Measurements from ENCODE around the gene INPP4B.

DNA sequence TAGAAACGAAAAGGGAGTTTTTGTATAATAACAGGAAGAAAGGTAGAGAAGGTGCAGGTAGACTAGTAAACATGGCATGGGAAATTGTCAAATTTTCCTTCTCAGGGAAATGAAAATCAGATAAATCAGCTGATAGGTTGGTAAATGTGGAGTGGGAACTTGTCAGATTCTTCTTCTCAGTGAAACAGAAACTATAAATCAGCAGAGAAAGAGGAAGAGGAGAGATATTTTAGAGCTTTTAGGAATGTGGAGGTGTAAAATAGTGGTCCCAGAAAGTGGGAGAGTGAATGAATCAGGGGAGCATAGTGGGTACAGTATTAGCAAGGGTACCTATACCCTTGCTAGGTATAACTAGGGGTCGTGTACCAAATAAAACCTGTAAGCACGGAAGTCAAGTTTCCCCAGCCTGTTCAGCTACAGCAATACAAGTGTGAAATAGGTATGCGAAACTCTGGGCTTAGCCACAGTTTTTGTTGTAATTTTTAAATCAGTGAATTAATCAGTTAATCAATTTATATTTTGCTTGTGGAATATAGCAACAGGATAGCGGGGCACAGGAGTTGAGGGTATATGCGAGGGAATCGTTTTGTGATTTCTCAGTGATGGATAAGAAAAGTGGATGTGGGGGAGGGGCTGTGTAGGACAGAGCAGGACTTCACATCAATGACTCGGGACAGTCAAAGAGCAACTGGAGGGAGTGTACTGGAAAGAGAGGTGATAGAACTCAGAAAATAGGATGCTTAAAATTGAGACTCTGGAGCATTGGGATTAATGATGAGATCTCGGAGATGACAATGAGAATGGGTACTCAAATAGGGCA lies 561.5 kb downstream of the INPP4B start:
- TF ChIP-seq, protein P1, sequence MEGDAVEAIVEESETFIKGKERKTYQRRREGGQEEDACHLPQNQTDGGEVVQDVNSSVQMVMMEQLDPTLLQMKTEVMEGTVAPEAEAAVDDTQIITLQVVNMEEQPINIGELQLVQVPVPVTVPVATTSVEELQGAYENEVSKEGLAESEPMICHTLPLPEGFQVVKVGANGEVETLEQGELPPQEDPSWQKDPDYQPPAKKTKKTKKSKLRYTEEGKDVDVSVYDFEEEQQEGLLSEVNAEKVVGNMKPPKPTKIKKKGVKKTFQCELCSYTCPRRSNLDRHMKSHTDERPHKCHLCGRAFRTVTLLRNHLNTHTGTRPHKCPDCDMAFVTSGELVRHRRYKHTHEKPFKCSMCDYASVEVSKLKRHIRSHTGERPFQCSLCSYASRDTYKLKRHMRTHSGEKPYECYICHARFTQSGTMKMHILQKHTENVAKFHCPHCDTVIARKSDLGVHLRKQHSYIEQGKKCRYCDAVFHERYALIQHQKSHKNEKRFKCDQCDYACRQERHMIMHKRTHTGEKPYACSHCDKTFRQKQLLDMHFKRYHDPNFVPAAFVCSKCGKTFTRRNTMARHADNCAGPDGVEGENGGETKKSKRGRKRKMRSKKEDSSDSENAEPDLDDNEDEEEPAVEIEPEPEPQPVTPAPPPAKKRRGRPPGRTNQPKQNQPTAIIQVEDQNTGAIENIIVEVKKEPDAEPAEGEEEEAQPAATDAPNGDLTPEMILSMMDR (conservative IDR thresholded peaks at IDR 0.05 in 1 of 2, IDR thresholded peaks at IDR 0.05 in 1 of 2; ENCODE audit: low read depth in 1 of 2, low read length in 2 of 2) = no peak
- no peak for TF ChIP-seq EZH2 (IDR thresholded peaks at IDR 0.05; ENCODE audit: low read length, missing control alignments)

Measured in fibroblast of lung (primary cell).